Measurements from ENCODE around the gene CDC42EP3. TPM values are rescaled to one million over a fixed set of nuclear protein-coding genes. Genes with fewer than 3 reads are reported as not detected.

Gene CDC42EP3
- total RNA-seq, 1 experiment from 2014 or later, result 31.5 TPM

- Mint-ChIP-seq H3K9me3 (no peaks in the 10 kb centered on the region), H3K4me1 (no peaks in the 10 kb centered on the region), H3K27ac (no peak overlapping the region), H3K4me3 (no peak overlapping the region), H3K27me3 (ENCODE audit: low read depth) (peaks cover 3% of the 10 kb centered on the region; the same call in 1 of the 2 replicates), H3K36me3 (no peaks in the 10 kb centered on the region)
- no peak for TF ChIP-seq ATF2 (CRISPR knock-in tag; IDR thresholded peaks at IDR 0.05; ENCODE audit: borderline replicate concordance, low read depth)
- no peak for TF ChIP-seq ZNF396 (CRISPR knock-in tag; IDR thresholded peaks at IDR 0.05; ENCODE audit: borderline replicate concordance)
- TF ChIP-seq, protein P1, sequence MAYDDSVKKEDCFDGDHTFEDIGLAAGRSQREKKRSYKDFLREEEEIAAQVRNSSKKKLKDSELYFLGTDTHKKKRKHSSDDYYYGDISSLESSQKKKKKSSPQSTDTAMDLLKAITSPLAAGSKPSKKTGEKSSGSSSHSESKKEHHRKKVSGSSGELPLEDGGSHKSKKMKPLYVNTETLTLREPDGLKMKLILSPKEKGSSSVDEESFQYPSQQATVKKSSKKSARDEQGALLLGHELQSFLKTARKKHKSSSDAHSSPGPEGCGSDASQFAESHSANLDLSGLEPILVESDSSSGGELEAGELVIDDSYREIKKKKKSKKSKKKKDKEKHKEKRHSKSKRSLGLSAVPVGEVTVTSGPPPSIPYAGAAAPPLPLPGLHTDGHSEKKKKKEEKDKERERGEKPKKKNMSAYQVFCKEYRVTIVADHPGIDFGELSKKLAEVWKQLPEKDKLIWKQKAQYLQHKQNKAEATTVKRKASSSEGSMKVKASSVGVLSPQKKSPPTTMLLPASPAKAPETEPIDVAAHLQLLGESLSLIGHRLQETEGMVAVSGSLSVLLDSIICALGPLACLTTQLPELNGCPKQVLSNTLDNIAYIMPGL (CRISPR knock-in tag; IDR thresholded peaks at IDR 0.05), result no peak
- no peak for TF ChIP-seq FOXP1 (CRISPR knock-in tag; IDR thresholded peaks at IDR 0.05; ENCODE audit: borderline replicate concordance)
- no peak for TF ChIP-seq TP53 (CRISPR knock-in tag; IDR thresholded peaks at IDR 0.05)
- no peak for TF ChIP-seq ZNF138 (CRISPR knock-in tag; conservative IDR thresholded peaks at IDR 0.05)
- TF ChIP-seq TEAD4 (CRISPR knock-in tag; IDR thresholded peaks at IDR 0.05), result no peak
- no peak for TF ChIP-seq GTF2I (CRISPR knock-in tag; conservative IDR thresholded peaks at IDR 0.05)
- no peak for TF ChIP-seq CREB1 (CRISPR knock-in tag; IDR thresholded peaks at IDR 0.05)
- TF ChIP-seq NR1H2 (CRISPR knock-in tag; IDR thresholded peaks at IDR 0.05), result no peak
- TF ChIP-seq, protein P2, sequence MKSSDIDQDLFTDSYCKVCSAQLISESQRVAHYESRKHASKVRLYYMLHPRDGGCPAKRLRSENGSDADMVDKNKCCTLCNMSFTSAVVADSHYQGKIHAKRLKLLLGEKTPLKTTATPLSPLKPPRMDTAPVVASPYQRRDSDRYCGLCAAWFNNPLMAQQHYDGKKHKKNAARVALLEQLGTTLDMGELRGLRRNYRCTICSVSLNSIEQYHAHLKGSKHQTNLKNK (CRISPR knock-in tag; IDR thresholded peaks at IDR 0.05), result no peak
- no peak for TF ChIP-seq ZNF423 (CRISPR knock-in tag; IDR thresholded peaks at IDR 0.05)
- TF ChIP-seq ZNF416 (CRISPR knock-in tag; IDR thresholded peaks at IDR 0.05), result no peak
- TF ChIP-seq, protein P3, sequence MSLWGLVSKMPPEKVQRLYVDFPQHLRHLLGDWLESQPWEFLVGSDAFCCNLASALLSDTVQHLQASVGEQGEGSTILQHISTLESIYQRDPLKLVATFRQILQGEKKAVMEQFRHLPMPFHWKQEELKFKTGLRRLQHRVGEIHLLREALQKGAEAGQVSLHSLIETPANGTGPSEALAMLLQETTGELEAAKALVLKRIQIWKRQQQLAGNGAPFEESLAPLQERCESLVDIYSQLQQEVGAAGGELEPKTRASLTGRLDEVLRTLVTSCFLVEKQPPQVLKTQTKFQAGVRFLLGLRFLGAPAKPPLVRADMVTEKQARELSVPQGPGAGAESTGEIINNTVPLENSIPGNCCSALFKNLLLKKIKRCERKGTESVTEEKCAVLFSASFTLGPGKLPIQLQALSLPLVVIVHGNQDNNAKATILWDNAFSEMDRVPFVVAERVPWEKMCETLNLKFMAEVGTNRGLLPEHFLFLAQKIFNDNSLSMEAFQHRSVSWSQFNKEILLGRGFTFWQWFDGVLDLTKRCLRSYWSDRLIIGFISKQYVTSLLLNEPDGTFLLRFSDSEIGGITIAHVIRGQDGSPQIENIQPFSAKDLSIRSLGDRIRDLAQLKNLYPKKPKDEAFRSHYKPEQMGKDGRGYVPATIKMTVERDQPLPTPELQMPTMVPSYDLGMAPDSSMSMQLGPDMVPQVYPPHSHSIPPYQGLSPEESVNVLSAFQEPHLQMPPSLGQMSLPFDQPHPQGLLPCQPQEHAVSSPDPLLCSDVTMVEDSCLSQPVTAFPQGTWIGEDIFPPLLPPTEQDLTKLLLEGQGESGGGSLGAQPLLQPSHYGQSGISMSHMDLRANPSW (CRISPR knock-in tag; conservative IDR thresholded peaks at IDR 0.05; ENCODE audit: low read depth), result no peak
- TF ChIP-seq AR (CRISPR knock-in tag; IDR thresholded peaks at IDR 0.05), result no peak
- CTCF ChIA-PET, result no interaction called here
- DNase-seq (ENCODE audit: low spot score) (no peak), ATAC-seq (no peak)
- POLR2A ChIA-PET, result no interaction called here
Observed at GRCh38 chr2:37622450-37623100, 48.9 kb downstream of the CDC42EP3 start.

DNA sequence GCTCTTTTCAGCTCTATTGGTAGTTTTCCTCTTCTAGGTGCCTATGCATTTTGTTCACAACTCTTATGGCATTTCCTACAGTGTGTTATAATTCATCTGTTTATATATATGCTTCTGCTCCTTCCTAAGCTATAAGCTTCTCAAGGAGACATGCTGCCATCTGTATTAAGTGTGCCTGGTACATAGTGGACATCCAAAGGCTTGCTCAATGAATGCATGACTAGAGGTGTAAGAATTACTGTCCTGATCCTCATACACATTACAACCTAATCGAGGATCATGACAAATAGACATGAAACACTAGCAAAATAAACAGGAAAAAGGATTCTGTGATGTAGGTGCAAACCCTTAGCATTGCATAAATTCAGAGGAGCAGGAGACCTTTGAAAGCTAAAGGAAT is 50.2 kb downstream of the CDC42EP3 start:
- Mint-ChIP-seq H3K27ac (no peak overlapping the region), H3K4me1 (no peaks in the 10 kb centered on the region)
- CTCF ChIA-PET, result no interaction called here
- TF ChIP-seq PRRX2 (CRISPR knock-in tag; IDR thresholded peaks at IDR 0.05) (no peak), SMAD3 (CRISPR knock-in tag; IDR thresholded peaks at IDR 0.05; ENCODE audit: borderline replicate concordance) (no peak), SOX15 (CRISPR knock-in tag; IDR thresholded peaks at IDR 0.05) (no peak), ZNF512 (CRISPR knock-in tag; IDR thresholded peaks at IDR 0.05; ENCODE audit: borderline replicate concordance) (no peak), ELF4 (CRISPR knock-in tag; IDR thresholded peaks at IDR 0.05; ENCODE audit: low read depth) (no peak), NR1H2 (CRISPR knock-in tag; IDR thresholded peaks at IDR 0.05) (no peak), ZNF423 (CRISPR knock-in tag; IDR thresholded peaks at IDR 0.05) (no peak), GABPB1 (CRISPR knock-in tag; IDR thresholded peaks at IDR 0.05) (no peak), HMGA2 (CRISPR knock-in tag; IDR thresholded peaks at IDR 0.05) (no peak)
- TF ChIP-seq, protein P4, sequence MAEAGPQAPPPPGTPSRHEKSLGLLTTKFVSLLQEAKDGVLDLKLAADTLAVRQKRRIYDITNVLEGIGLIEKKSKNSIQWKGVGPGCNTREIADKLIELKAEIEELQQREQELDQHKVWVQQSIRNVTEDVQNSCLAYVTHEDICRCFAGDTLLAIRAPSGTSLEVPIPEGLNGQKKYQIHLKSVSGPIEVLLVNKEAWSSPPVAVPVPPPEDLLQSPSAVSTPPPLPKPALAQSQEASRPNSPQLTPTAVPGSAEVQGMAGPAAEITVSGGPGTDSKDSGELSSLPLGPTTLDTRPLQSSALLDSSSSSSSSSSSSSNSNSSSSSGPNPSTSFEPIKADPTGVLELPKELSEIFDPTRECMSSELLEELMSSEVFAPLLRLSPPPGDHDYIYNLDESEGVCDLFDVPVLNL (CRISPR knock-in tag; IDR thresholded peaks at IDR 0.05; ENCODE audit: borderline replicate concordance, low read depth), result no peak

More for the DNA sequence above, 50.2 kb downstream of the CDC42EP3 start:
- no peaks in the 10 kb centered on the region for H3K36me3 Mint-ChIP-seq
- no peak for ATAC-seq
- DNase-seq (ENCODE audit: low spot score), result no peak
- peaks cover 3% of the 10 kb centered on the region; the same call in 1 of the 2 replicates for H3K27me3 Mint-ChIP-seq (ENCODE audit: low read depth)
- POLR2A ChIA-PET, result no interaction called here
- H3K9me3 Mint-ChIP-seq, result no peaks in the 10 kb centered on the region
- H3K4me3 Mint-ChIP-seq, result no peak overlapping the region
